Keratinocyte (primary cell): Measurements from ENCODE around the gene REXO1.
"Not testable (repeated sequence)": the region's sequence is repeated elsewhere in the genome, so short reads cannot be mapped to it uniquely, and the experiment has no call there.

Experiments
- EZH2 ChIP-seq: IDR thresholded peaks from one replicate; pipeline ENCODE4 v1.6.1; 2012; ENCODE audit warnings: inconsistent platforms, mild to moderate bottlenecking, low read length, moderate library complexity
- TF ChIP-seq, protein P1 (sequence below), 3 experiments: IDR thresholded peaks in 1 of 3; conservative IDR thresholded peaks in 1 of 3; optimal IDR thresholded peaks in 1 of 3; 2 replicates in 2 of 3; 3 replicates in 1 of 3; pipeline versions ENCODE3 to v1.5.1; 2011; ENCODE audit warnings: low read length in 3 of 3, mild to moderate bottlenecking in 3 of 3, moderate library complexity in 2 of 3, control low read depth in 1 of 3, inconsistent platforms in 1 of 3; ENCODE audit not compliant: insufficient read depth in 2 of 3; ENCODE audit errors: extremely low read depth in 1 of 3

DNA sequence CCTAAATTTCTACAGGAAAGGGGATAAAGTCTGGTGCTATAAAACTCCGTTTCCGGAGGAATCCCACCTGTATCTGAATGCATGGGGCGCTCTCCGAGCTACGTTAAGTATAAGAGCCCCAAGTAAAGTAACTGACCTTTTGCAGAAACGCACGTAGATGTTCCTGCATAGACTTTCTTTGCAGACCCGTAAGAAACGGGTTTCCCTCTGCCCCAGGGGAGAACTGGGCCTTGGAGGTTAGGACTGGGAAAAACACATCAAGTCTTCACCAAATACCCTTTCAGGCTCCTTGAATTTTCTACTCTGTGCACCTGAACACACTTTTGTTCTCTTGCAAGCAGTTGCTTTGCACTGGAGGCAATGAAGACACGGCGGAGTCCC, 27.0 kb upstream of the REXO1 start:
- TF ChIP-seq, protein P1, sequence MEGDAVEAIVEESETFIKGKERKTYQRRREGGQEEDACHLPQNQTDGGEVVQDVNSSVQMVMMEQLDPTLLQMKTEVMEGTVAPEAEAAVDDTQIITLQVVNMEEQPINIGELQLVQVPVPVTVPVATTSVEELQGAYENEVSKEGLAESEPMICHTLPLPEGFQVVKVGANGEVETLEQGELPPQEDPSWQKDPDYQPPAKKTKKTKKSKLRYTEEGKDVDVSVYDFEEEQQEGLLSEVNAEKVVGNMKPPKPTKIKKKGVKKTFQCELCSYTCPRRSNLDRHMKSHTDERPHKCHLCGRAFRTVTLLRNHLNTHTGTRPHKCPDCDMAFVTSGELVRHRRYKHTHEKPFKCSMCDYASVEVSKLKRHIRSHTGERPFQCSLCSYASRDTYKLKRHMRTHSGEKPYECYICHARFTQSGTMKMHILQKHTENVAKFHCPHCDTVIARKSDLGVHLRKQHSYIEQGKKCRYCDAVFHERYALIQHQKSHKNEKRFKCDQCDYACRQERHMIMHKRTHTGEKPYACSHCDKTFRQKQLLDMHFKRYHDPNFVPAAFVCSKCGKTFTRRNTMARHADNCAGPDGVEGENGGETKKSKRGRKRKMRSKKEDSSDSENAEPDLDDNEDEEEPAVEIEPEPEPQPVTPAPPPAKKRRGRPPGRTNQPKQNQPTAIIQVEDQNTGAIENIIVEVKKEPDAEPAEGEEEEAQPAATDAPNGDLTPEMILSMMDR (optimal IDR thresholded peaks at IDR 0.05 in 1 of 3, IDR thresholded peaks at IDR 0.05 in 1 of 3, conservative IDR thresholded peaks at IDR 0.05 in 1 of 3; ENCODE audit: extremely low read depth in 1 of 3, insufficient read depth in 2 of 3, low read length in 3 of 3) = not testable (repeated sequence)
- TF ChIP-seq EZH2 = not testable (repeated sequence)
